SK-N-SH treated with all-trans-retinoic acid at 6 μM for 48 hours (cell line): Measurements from ENCODE around the gene SPRR2G.

Source experiments
- ISL1 ChIP-seq: fragments of 250-450 bp; sonication (Bioruptor Pico); IDR thresholded peaks from 2 replicates; pipeline ENCODE4 v2.1.2; 2022; ENCODE audit warnings: mild to moderate bottlenecking, moderate library complexity
- OSR1 ChIP-seq: fragments of 250-450 bp; sonication (Bioruptor Pico); IDR thresholded peaks from 2 replicates; pipeline ENCODE4 v1.8.0; 2022; ENCODE audit warnings: moderate library complexity, mild to moderate bottlenecking, inconsistent platforms
- ZNF70 ChIP-seq: fragments of 450-650 bp; formaldehyde crosslinking; IDR thresholded peaks from 2 replicates; pipeline ENCODE4 v1.5.0; 2020; ENCODE audit warnings: mild to moderate bottlenecking, moderate library complexity
- TF ChIP-seq, protein P1 (sequence below): fragments of 250-450 bp; sonication (Bioruptor Pico); IDR thresholded peaks from 2 replicates; pipeline ENCODE4 v1.8.0; 2020; ENCODE audit warnings: mild to moderate bottlenecking, moderate library complexity, borderline replicate concordance

DNA sequence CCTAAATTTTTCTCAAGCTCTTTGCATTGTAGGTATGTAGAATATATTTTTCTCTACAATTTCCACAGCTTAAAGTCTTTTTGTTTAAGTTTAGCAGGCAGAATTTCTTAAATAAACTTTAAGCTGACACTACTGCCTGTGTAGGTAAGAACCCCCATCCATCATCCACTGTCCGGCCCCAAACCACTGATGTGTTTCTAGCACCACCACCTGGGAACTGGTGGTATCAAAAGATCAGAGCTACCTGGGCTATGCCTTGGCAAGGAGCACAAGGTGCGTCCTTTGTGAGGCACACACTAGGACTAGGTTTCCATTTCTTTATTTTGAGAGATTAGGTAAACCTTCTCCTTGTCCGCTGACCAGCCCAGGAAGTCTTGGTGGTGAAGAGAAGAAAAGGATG, 42.0 kb upstream of the SPRR2G start:
- no peak for TF ChIP-seq ISL1 (CRISPR knock-in tag)
- TF ChIP-seq, protein P1, sequence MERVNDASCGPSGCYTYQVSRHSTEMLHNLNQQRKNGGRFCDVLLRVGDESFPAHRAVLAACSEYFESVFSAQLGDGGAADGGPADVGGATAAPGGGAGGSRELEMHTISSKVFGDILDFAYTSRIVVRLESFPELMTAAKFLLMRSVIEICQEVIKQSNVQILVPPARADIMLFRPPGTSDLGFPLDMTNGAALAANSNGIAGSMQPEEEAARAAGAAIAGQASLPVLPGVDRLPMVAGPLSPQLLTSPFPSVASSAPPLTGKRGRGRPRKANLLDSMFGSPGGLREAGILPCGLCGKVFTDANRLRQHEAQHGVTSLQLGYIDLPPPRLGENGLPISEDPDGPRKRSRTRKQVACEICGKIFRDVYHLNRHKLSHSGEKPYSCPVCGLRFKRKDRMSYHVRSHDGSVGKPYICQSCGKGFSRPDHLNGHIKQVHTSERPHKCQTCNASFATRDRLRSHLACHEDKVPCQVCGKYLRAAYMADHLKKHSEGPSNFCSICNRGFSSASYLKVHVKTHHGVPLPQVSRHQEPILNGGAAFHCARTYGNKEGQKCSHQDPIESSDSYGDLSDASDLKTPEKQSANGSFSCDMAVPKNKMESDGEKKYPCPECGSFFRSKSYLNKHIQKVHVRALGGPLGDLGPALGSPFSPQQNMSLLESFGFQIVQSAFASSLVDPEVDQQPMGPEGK (CRISPR knock-in tag): no peak
- TF ChIP-seq ZNF70 (CRISPR knock-in tag): no peak
- no peak for TF ChIP-seq OSR1
